H1 (cell line): Measurements from ENCODE around the gene CDON. TPM values are rescaled to one million over a fixed set of nuclear protein-coding genes. Genes with fewer than 3 reads are reported as not detected.

Source experiments
- CTCF ChIA-PET: fragments of 300-600 bp; sonication (Branson Sonifier 250); formaldehyde crosslinking; loops from one replicate; lab custom pipeline; 2021; ENCODE audit not compliant: partially characterized antibody; lab: Charles Lee
- POLR2A ChIA-PET: fragments of 300-600 bp; sonication (Branson Sonifier 250); formaldehyde crosslinking; loops from one replicate; lab custom pipeline; 2021; ENCODE audit warnings: inconsistent platforms; ENCODE audit not compliant: partially characterized antibody; lab: Charles Lee
- DNase-seq, 2 experiments: peaks; one replicate each; pipeline versions ENCODE4 v3.0.0 to v3.0.0-alpha.2; 2010 to 2022; ENCODE audit warnings: low spot score in 2 of 2, low read depth in 1 of 2, mixed read lengths in 1 of 2
- FAIRE-seq: peaks from 2 replicates; lab custom pipeline; 2011; peaks lifted over from hg19 to GRCh38; lab: Jason Lieb, UNC
- H2AFZ ChIP-seq: 2 replicates; pipeline ENCODE4 v1.8.1; 2012; ENCODE audit warnings: low read length, inconsistent platforms
- H2AK5ac ChIP-seq: 2 replicates; pipeline ENCODE4 v1.6.1; 2013; ENCODE audit warnings: low read depth, low read length
- H2BK120ac ChIP-seq: replicated peaks from 2 replicates; pipeline ENCODE3; 2013; ENCODE audit warnings: low read depth, low read length, inconsistent platforms
- H2BK12ac ChIP-seq: 2 replicates; pipeline ENCODE4 v1.6.1; 2013; ENCODE audit warnings: low read depth, low read length
- H2BK15ac ChIP-seq: 2 replicates; pipeline ENCODE4 v1.6.1; 2013; ENCODE audit warnings: low read length
- H2BK20ac ChIP-seq: 2 replicates; pipeline ENCODE4 v1.6.1; 2013; ENCODE audit warnings: low read length
- H2BK5ac ChIP-seq: 2 replicates; pipeline ENCODE4 v1.6.1; 2013; ENCODE audit warnings: low read depth, low read length
- H3K14ac ChIP-seq: 2 replicates; pipeline ENCODE4 v1.6.1; 2013; ENCODE audit warnings: inconsistent platforms; ENCODE audit not compliant: insufficient read length
- H3K18ac ChIP-seq: 2 replicates; pipeline ENCODE4 v1.6.1; 2013; ENCODE audit warnings: low read length; ENCODE audit errors: extremely low read depth
- H3K23ac ChIP-seq: 2 replicates; pipeline ENCODE4 v1.6.1; 2013; ENCODE audit warnings: inconsistent platforms; ENCODE audit not compliant: insufficient read length
- H3K23me2 ChIP-seq: 2 replicates; pipeline ENCODE4 v1.6.1; 2013; ENCODE audit warnings: low read depth, low read length
- H3K27ac ChIP-seq: 2 replicates; pipeline ENCODE4 v1.6.1; 2011; ENCODE audit warnings: low read depth, low read length, inconsistent platforms
- H3K27me3 ChIP-seq, 4 experiments: replicated peaks in 1 of 4; 1 replicate in 1 of 4; 2 replicates in 3 of 4; pipeline versions ENCODE4 v1.6.1 to v1.8.1; 2011 to 2013; ENCODE audit warnings: low read length in 3 of 4, mild to moderate bottlenecking in 3 of 4, inconsistent platforms in 2 of 4, mixed read lengths in 2 of 4, moderate library complexity in 1 of 4; ENCODE audit not compliant: control insufficient read depth in 3 of 4, insufficient read depth in 3 of 4; ENCODE audit errors: extremely low read depth in 1 of 4
- H3K36me3 ChIP-seq, 4 experiments: 2 replicates each; pipeline versions ENCODE4 v1.6.1 to v1.8.1; 2011 to 2013; ENCODE audit warnings: mild to moderate bottlenecking in 4 of 4, low read length in 3 of 4, moderate library complexity in 2 of 4, control low read depth in 1 of 4, inconsistent platforms in 1 of 4; ENCODE audit not compliant: insufficient read depth in 4 of 4, control insufficient read depth in 2 of 4
- H3K4ac ChIP-seq: replicated peaks from 2 replicates; pipeline ENCODE3; 2013; ENCODE audit warnings: low read length, low read depth, mixed read lengths, inconsistent platforms; ENCODE audit not compliant: insufficient read length
- H3K4me1 ChIP-seq, 4 experiments: replicated peaks in 1 of 4; 1 replicate in 1 of 4; 2 replicates in 3 of 4; pipeline versions ENCODE4 v1.6.1 to v1.8.1; 2011 to 2013; ENCODE audit warnings: low read length in 3 of 4, inconsistent platforms in 2 of 4, mixed read lengths in 1 of 4; ENCODE audit not compliant: insufficient read depth in 4 of 4, control insufficient read depth in 3 of 4
- H3K4me2 ChIP-seq, 2 experiments: 2 replicates each; pipeline versions ENCODE4 v1.6.1 to v1.8.1; 2011 to 2013; ENCODE audit warnings: low read depth in 2 of 2, low read length in 2 of 2, control low read depth in 1 of 2, inconsistent platforms in 1 of 2, mild to moderate bottlenecking in 1 of 2; ENCODE audit not compliant: insufficient read depth in 1 of 2
- H3K4me3 ChIP-seq, 4 experiments: fragments of 200-600, 300-600 bp in 1 of 4; sonication (generic), shearing (Covaris generic), sonication (Bioruptor Twin) in 1 of 4; 2 replicates each; pipeline versions ENCODE4 v1.5.1 to v1.8.1; 2011 to 2016; ENCODE audit warnings: low read length in 4 of 4, low read depth in 3 of 4, control low read depth in 2 of 4, inconsistent platforms in 2 of 4, mild to moderate bottlenecking in 2 of 4, mixed read lengths in 1 of 4, moderate library complexity in 1 of 4; ENCODE audit not compliant: insufficient read depth in 2 of 4; ENCODE audit errors: extremely low read depth in 1 of 4
- H3K56ac ChIP-seq: replicated peaks from 2 replicates; pipeline ENCODE3; 2013; ENCODE audit warnings: low read depth, mild to moderate bottlenecking, mixed read lengths, low read length, inconsistent platforms; ENCODE audit not compliant: insufficient read length
- H3K79me1 ChIP-seq: 2 replicates; pipeline ENCODE4 v1.6.1; 2013; ENCODE audit warnings: low read depth, low read length, control low read depth
- H3K79me2 ChIP-seq, 2 experiments: 2 replicates each; pipeline versions ENCODE4 v1.6.1 to v1.8.1; 2012 to 2013; ENCODE audit warnings: low read length in 2 of 2, mild to moderate bottlenecking in 2 of 2, inconsistent platforms in 1 of 2; ENCODE audit not compliant: insufficient read depth in 2 of 2, control insufficient read depth in 1 of 2
- H3K9ac ChIP-seq, 4 experiments: replicated peaks in 1 of 4; 1 replicate in 1 of 4; 2 replicates in 3 of 4; pipeline versions ENCODE4 v1.6.1 to v1.8.1; 2011 to 2013; ENCODE audit warnings: low read depth in 3 of 4, low read length in 3 of 4, control low read depth in 2 of 4, mild to moderate bottlenecking in 2 of 4, moderate library complexity in 2 of 4, inconsistent platforms in 1 of 4; ENCODE audit errors: extremely low read depth in 1 of 4
- H3K9me3 ChIP-seq, 2 experiments: 2 replicates each; pipeline versions ENCODE4 v1.6.1 to v1.8.1; 2012 to 2013; ENCODE audit warnings: mild to moderate bottlenecking in 2 of 2, moderate library complexity in 2 of 2, control low read depth in 1 of 2, inconsistent platforms in 1 of 2, low read depth in 1 of 2, low read length in 1 of 2, mixed read lengths in 1 of 2; ENCODE audit not compliant: insufficient read depth in 2 of 2
- H4K20me1 ChIP-seq, 2 experiments: replicated peaks in 1 of 2; 2 replicates each; pipeline versions ENCODE3 to v1.8.1; 2011 to 2013; ENCODE audit warnings: inconsistent platforms in 2 of 2, low read length in 2 of 2, mild to moderate bottlenecking in 1 of 2; ENCODE audit not compliant: insufficient read depth in 2 of 2, control insufficient read depth in 1 of 2
- H4K5ac ChIP-seq: 2 replicates; pipeline ENCODE4 v1.6.1; 2013; ENCODE audit warnings: low read length, low read depth, mixed read lengths, inconsistent platforms; ENCODE audit not compliant: insufficient read length
- H4K8ac ChIP-seq: 2 replicates; pipeline ENCODE4 v1.8.0; 2013; ENCODE audit warnings: mild to moderate bottlenecking, moderate library complexity, low read length, inconsistent platforms; ENCODE audit not compliant: insufficient read depth; ENCODE audit errors: extremely low read depth
- H4K91ac ChIP-seq: replicated peaks from 2 replicates; pipeline ENCODE3; 2013; ENCODE audit warnings: low read length, mixed read lengths, inconsistent platforms; ENCODE audit not compliant: insufficient read length
- CREB1 ChIP-seq: IDR thresholded peaks from 2 replicates; pipeline ENCODE4 v1.6.1; 2012; ENCODE audit warnings: inconsistent platforms
- EP300 ChIP-seq, 2 experiments: IDR thresholded peaks; 1 replicate in 1 of 2; 2 replicates in 1 of 2; pipeline ENCODE4 v1.6.1; 2011 to 2012; ENCODE audit warnings: low read depth in 2 of 2, low read length in 2 of 2, mild to moderate bottlenecking in 2 of 2, borderline replicate concordance in 1 of 2, inconsistent platforms in 1 of 2, moderate library complexity in 1 of 2
- HDAC2 ChIP-seq, 2 experiments: fragments of 300-600 bp in 1 of 2; sonication (generic) in 1 of 2; IDR thresholded peaks; 2 replicates each; pipeline ENCODE4 v1.6.1; 2011 to 2012; ENCODE audit warnings: low read depth in 2 of 2, low read length in 2 of 2, mild to moderate bottlenecking in 2 of 2, moderate library complexity in 2 of 2, borderline replicate concordance in 1 of 2, inconsistent platforms in 1 of 2
- JUN ChIP-seq: IDR thresholded peaks from 2 replicates; pipeline ENCODE4 v1.6.1; 2011; ENCODE audit warnings: low read depth, mild to moderate bottlenecking, improper control_type of control experiment, low read length
- NANOG ChIP-seq: IDR thresholded peaks from 2 replicates; pipeline ENCODE4 v1.6.1; 2011; ENCODE audit warnings: low read length, low read depth, mild to moderate bottlenecking, inconsistent platforms; ENCODE audit not compliant: insufficient read depth, poor library complexity, severe bottlenecking
- TAF1 ChIP-seq: IDR thresholded peaks from 2 replicates; pipeline ENCODE4 v1.6.1; 2011; ENCODE audit warnings: mild to moderate bottlenecking, low read depth, low read length
- TCF12 ChIP-seq: IDR thresholded peaks from 2 replicates; pipeline ENCODE4 v1.6.1; 2011; ENCODE audit warnings: low read depth, mild to moderate bottlenecking, low read length
- WGBS, 2 experiments: shearing (Covaris generic) in 1 of 2; methylation state at CpG; one replicate each; pipeline versions ENCODE4 v1.1.6 to v1.1.7; 2013 to 2015; ENCODE audit warnings: low lambda C conversion rate in 2 of 2, mixed read lengths in 2 of 2, inconsistent platforms in 1 of 2, low coverage in 1 of 2, missing lambda C conversion rate in 1 of 2; ENCODE audit not compliant: insufficient replicate concordance in 2 of 2, insufficient coverage in 1 of 2, insufficient read length in 1 of 2; ENCODE audit errors: extremely low coverage in 1 of 2, missing lambda C conversion rate in 1 of 2; 5-methylcytosine and 5-hydroxymethylcytosine counted together
- polyA plus RNA-seq, 7 experiments: library from polyadenylated mRNA; depleted of rRNA in 3 of 7; stranded (reverse) in 5 of 7; unstranded in 2 of 7; fragments of >200 nt in 5 of 7; fragments of 200-250 nt in 2 of 7; gene quantifications; 1 replicate in 5 of 7; 2 replicates in 1 of 7; 4 replicates in 1 of 7; pipeline versions ENCODE4 v1.2.1 to v1.2.3, GENCODE V29; 2011 to 2013; ENCODE audit warnings: missing spikeins in 2 of 7, mixed read lengths in 2 of 7
- total RNA-seq: library from RNA; stranded (reverse); fragmentation: NEBNext Ultra II Directional; extraction: Animal tissue kit (Norgen Biotek cat#: 25700); gene quantifications from 2 replicates; pipeline ENCODE4 v1.2.1, GENCODE V29; 2021

Gene CDON
- total and polyA plus RNA-seq, 2 of the 8 experiments (the other 6 are each of a cell fraction or from before 2014, with no cell fraction given) = 11.0 to 32.5 TPM

GRCh38 chr11:125954123-125954944, 108.3 kb downstream of the CDON start:
- Histone ChIP-seq H3K4me2 (no peak overlapping the region), H2BK120ac (no peak overlapping the region), H3K27me3 (no peaks in the 10 kb centered on the region), H2AFZ (no peak overlapping the region), H4K91ac (no peak overlapping the region), H2BK20ac (no peak overlapping the region), H3K23me2 (no peaks in the 10 kb centered on the region), H3K4me1 (peaks cover 0 to 2% (median 0%) of the 10 kb centered on the region in 4 experiments; a peak in 2 of 7 replicates), H2AK5ac (no peak overlapping the region), H3K4me3 (no peak overlapping the region), H3K79me1 (no peaks in the 10 kb centered on the region), H3K9ac (0 out of 7 replicates have a peak overlapping the region, but pooled peaks of 1 of the 4 experiments have one; percentile 9), H3K4ac (no peak overlapping the region), H3K18ac (no peak overlapping the region), H2BK12ac (no peak overlapping the region), H4K5ac (no peak overlapping the region), H4K20me1 (no peaks in the 10 kb centered on the region), H3K79me2 (no peaks in the 10 kb centered on the region), H3K9me3 (no peaks in the 10 kb centered on the region), H3K14ac (no peak overlapping the region), H4K8ac (no peak overlapping the region; the same call in 1 of the 2 replicates), H3K27ac (no peak overlapping the region), H3K23ac (no peak overlapping the region), H2BK5ac (no peak overlapping the region), H3K56ac (no peak overlapping the region), H3K36me3 (no peaks in the 10 kb centered on the region; a peak in 1 of 8 replicates), H2BK15ac (no peak overlapping the region)
- ChIA-PET CTCF (interaction anchor here (0.7 to 3.8 kb wide), 8 partner anchors 11 to 239 kb away, joined by 3 to 31 read pairs (median 3); no protein-coding TSS in a partner anchor), POLR2A (interaction anchor here (1.1 kb wide), 1 partner anchor 11 kb away, joined by 5 read pairs; no protein-coding TSS in a partner anchor)
- TF ChIP-seq EP300 (IDR thresholded peaks at IDR 0.05; ENCODE audit: borderline replicate concordance in 1 of 2, low read depth in 2 of 2, low read length in 2 of 2) = no peak
- no peak for TF ChIP-seq TCF12
- TF ChIP-seq TAF1 = no peak
- TF ChIP-seq HDAC2 (IDR thresholded peaks at IDR 0.05; ENCODE audit: borderline replicate concordance in 1 of 2, low read depth in 2 of 2, low read length in 2 of 2) = no peak
- no peak for TF ChIP-seq CREB1
- no peak for TF ChIP-seq NANOG
- TF ChIP-seq JUN = no peak
- 89% methylated on average over 17 of the region's 21 CpGs; no CpG with 5 or more reads in 1 of the 2 experiments for WGBS, 2 experiments
- DNase-seq (no peak), FAIRE-seq (no peak)
